ENCODE measurements around the gene UGT1A7. TPM values are rescaled to one million over a fixed set of nuclear protein-coding genes. Genes with fewer than 3 reads are reported as not detected.

UGT1A7 gene
- total RNA-seq, 1 donor from 2014 or later: not detected

DNA sequence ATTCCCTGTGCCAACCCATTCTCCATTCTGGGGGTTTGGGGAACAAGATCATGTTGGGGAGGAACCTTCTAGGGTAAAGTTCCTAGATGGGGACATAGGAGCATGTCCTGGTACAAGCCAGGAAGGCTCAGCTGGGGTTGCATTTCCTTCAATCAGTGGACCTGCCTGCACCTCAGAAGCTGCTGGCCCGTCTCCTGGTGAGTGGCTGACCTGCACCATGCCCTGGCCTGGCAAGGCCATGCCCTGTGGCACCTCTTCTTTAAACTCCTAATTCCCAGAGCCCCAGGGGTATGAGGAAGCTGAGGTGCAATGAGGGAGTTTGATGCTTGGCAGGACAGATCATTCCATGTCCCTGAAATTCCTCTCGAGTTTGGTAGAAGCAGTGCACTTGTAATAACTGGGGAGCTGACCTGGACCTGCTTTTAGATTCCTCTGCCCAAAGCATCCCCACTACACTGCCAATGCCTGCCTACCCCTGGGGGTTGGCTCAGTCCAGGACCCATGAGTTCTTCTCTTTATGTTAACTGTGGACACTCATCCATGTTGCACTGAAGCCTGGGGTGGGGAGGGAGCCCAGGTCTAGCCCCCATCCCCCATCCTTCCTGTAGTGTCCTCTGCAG is 121.7 kb downstream of the UGT1A7 start:
- Mint-ChIP-seq H3K27me3 (ENCODE audit: unreplicated experiment) (peaks cover 11% of the 10 kb centered on the region), H3K36me3 (ENCODE audit: low read depth, unreplicated experiment) (no peaks in the 10 kb centered on the region), H3K9me3 (ENCODE audit: unreplicated experiment) (no peaks in the 10 kb centered on the region), H3K27ac (ENCODE audit: unreplicated experiment) (no peak overlapping the region), H3K4me3 (ENCODE audit: unreplicated experiment) (no peak overlapping the region), H3K4me1 (ENCODE audit: unreplicated experiment) (no peaks in the 10 kb centered on the region)
- TF ChIP-seq, protein P1, sequence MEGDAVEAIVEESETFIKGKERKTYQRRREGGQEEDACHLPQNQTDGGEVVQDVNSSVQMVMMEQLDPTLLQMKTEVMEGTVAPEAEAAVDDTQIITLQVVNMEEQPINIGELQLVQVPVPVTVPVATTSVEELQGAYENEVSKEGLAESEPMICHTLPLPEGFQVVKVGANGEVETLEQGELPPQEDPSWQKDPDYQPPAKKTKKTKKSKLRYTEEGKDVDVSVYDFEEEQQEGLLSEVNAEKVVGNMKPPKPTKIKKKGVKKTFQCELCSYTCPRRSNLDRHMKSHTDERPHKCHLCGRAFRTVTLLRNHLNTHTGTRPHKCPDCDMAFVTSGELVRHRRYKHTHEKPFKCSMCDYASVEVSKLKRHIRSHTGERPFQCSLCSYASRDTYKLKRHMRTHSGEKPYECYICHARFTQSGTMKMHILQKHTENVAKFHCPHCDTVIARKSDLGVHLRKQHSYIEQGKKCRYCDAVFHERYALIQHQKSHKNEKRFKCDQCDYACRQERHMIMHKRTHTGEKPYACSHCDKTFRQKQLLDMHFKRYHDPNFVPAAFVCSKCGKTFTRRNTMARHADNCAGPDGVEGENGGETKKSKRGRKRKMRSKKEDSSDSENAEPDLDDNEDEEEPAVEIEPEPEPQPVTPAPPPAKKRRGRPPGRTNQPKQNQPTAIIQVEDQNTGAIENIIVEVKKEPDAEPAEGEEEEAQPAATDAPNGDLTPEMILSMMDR (IDR thresholded peaks at IDR 0.05; ENCODE audit: unreplicated experiment): no peak
- DNase-seq (ENCODE audit: low spot score): no peak

DNA sequence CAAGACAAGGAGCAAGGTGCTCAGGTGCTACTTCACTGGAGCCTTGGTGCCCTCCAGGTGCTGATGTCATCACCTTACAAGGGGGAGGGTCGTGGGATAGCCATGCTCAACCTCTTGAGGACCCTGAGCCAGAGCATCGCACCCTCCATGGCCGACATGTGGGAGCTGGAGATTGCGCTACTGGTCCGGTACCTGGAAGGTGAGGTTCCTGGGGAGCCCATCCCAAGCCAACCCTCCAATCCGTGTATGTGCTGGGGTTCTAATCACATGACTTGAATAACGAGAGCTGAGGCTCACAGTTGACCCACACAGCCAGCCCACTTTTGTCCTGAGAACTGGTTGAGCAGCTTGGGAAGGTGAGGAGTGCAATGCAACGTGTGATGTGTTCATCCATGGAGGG is 122.3 kb downstream of the UGT1A7 start:
- H3K27ac Mint-ChIP-seq (ENCODE audit: unreplicated experiment): no peak overlapping the region
- TF ChIP-seq, protein P1 (IDR thresholded peaks at IDR 0.05; ENCODE audit: unreplicated experiment): no peak

DNA sequence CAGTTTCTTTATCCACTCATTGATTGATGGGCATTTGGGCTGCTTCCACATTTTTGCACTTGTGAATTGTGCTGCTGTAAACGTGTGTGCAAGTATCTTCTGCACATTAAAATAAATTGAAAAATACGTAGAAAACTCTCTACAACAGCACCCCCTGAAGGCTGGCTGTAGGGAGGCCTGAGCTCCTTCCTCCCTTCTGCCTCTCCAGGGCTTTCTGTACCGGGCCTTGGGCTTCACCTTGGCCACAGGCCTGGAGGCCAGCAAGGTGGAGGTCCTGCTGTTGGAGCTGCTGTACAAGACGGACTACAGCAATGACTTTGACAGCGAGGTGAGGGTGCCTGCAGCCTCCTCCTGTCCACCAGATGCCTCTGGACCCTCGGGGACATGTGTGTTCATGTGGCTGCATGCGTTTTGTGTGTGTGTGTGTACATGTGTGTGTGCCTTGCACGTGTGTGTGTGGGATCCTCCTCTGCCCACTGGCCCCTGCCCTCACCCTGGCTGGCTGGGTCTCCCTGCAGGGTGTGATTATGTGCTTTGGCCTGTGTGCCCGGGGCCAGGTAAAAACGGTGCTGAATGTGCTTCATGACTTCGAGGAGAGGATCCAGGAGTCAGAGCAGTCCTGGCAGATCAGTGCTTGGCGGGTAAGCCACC is 125.6 kb downstream of the UGT1A7 start:
- Mint-ChIP-seq H3K27me3 (ENCODE audit: unreplicated experiment) (peaks cover 6% of the 10 kb centered on the region), H3K4me1 (ENCODE audit: unreplicated experiment) (no peaks in the 10 kb centered on the region), H3K36me3 (ENCODE audit: low read depth, unreplicated experiment) (no peaks in the 10 kb centered on the region), H3K27ac (ENCODE audit: unreplicated experiment) (no peak overlapping the region), H3K4me3 (ENCODE audit: unreplicated experiment) (no peak overlapping the region), H3K9me3 (ENCODE audit: unreplicated experiment) (no peaks in the 10 kb centered on the region)
- TF ChIP-seq, protein P1 (IDR thresholded peaks at IDR 0.05; ENCODE audit: unreplicated experiment): no peak
- DNase-seq (ENCODE audit: low spot score): no peak

More for the DNA sequence above, 122.3 kb downstream of the UGT1A7 start:
- DNase-seq (ENCODE audit: low spot score): no peak
- peaks cover 11% of the 10 kb centered on the region for H3K27me3 Mint-ChIP-seq (ENCODE audit: unreplicated experiment)
- H3K36me3 Mint-ChIP-seq (ENCODE audit: low read depth, unreplicated experiment): no peaks in the 10 kb centered on the region
- H3K9me3 Mint-ChIP-seq (ENCODE audit: unreplicated experiment): no peaks in the 10 kb centered on the region
- H3K4me3 Mint-ChIP-seq (ENCODE audit: unreplicated experiment): no peak overlapping the region
- H3K4me1 Mint-ChIP-seq (ENCODE audit: unreplicated experiment): no peaks in the 10 kb centered on the region

DNA sequence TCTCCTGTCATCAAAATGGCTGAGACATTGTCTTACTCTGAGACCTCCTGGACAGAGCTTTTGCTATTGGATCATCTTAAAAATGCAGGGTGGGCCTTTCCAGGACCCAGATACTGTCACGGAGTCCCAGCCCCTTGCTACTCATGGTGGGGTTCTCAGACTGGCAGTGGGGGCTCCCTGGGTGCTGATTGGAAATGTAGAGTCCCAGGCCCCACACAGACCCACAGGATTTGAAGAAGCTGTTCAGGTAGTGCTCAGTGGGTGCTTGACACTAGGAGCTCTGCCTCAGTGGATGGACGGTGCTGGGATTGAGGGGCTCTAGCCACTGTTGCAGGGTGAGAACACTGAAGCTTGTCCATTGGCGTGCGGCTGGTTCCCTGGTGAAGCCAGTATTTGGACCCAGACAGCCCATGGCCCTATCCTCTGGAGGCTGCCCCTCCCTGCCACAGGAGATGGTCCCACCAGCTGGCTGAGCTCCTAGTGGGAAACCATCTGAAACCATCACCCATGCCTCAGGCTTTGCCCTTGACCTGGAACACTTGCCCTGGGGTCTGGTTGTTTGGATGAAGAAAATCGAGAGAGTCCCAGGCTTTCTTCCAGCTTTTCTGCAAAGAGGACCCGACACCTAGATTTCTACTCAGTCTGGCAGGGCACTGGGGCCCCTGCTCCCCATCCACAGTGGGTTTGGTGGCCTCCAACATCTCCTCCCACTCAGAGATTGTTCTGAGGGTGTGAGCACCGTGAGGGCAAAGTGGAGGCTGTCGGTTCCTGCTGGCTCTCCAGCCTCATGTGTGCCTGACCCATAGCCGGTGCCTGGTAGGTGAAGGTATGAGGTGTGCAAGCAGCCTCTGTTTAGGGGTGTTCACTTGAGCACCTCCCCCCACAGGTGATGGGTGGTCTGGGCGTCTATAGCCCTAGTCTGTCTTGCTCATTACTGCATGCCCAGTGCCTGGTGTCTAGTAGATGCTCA is 126.5 kb downstream of the UGT1A7 start:
- Mint-ChIP-seq H3K9me3 (ENCODE audit: unreplicated experiment) (no peaks in the 10 kb centered on the region), H3K27me3 (ENCODE audit: unreplicated experiment) (peaks cover 3% of the 10 kb centered on the region), H3K4me3 (ENCODE audit: unreplicated experiment) (no peak overlapping the region), H3K36me3 (ENCODE audit: low read depth, unreplicated experiment) (no peaks in the 10 kb centered on the region), H3K4me1 (ENCODE audit: unreplicated experiment) (no peaks in the 10 kb centered on the region), H3K27ac (ENCODE audit: unreplicated experiment) (no peak overlapping the region)
- TF ChIP-seq, protein P1 (IDR thresholded peaks at IDR 0.05; ENCODE audit: unreplicated experiment): no peak
- no peak for DNase-seq (ENCODE audit: low spot score)
